Uterus (tissue), 4 donors: ENCODE measurements around the gene MYBBP1A. TPM values are rescaled to one million over a fixed set of nuclear protein-coding genes. Genes with fewer than 3 reads are reported as not detected.

Source experiments
- DNase-seq, 2 donors: peaks; one replicate each; pipeline ENCODE4 v3.0.0-alpha.2; 2019 to 2020
- H3K27ac ChIP-seq, 2 donors: fragments of 200-600 bp; sonication (generic); 1 replicate in 1 of 2; 2 replicates in 1 of 2; pipeline ENCODE4 v1.5.1; 2016 to 2018
- H3K27me3 ChIP-seq, 2 donors: fragments of 200-600 bp; sonication (generic); one replicate each; pipeline ENCODE4 v1.5.1; 2018 to 2019; ENCODE audit warnings: control low read depth in 1 of 2
- H3K36me3 ChIP-seq, 2 donors: fragments of 200-600 bp; sonication (generic); one replicate each; pipeline ENCODE4 v1.5.1; 2019; ENCODE audit warnings: control low read depth in 1 of 2
- H3K4me1 ChIP-seq, 2 donors: fragments of 200-600 bp; sonication (generic); one replicate each; pipeline ENCODE4 v1.5.1; 2018 to 2019; ENCODE audit warnings: control low read depth in 1 of 2
- H3K4me3 ChIP-seq, 2 donors: fragments of 200-600 bp; sonication (generic); 1 replicate in 1 of 2; 2 replicates in 1 of 2; pipeline ENCODE4 v1.5.1; 2018 to 2019; ENCODE audit warnings: mild to moderate bottlenecking in 1 of 2
- H3K9me3 ChIP-seq, 2 donors: fragments of 200-600 bp; sonication (generic); one replicate each; pipeline ENCODE4 v1.5.1; 2019; ENCODE audit warnings: control low read depth in 1 of 2
- CTCF ChIP-seq, 4 experiments: fragments of 200-600 bp in 2 of 4; fragments of 450-650 bp in 2 of 4; sonication (generic) in 2 of 4; IDR thresholded peaks; one replicate each; pipeline ENCODE4 v1.5.1; 2016 to 2019; ENCODE audit warnings: antibody characterized with exemption in 4 of 4, mild to moderate bottlenecking in 2 of 4, moderate library complexity in 1 of 4
- POLR2A ChIP-seq, 2 donors: fragments of 450-650 bp; IDR thresholded peaks; one replicate each; pipeline ENCODE4 v1.6.1; 2016; ENCODE audit warnings: antibody characterized with exemption in 2 of 2, mild to moderate bottlenecking in 1 of 2, moderate library complexity in 1 of 2
- intact Hi-C: fragments of 100-400 bp; cut with DNase I; formaldehyde crosslinking; loops from one replicate; pipeline ENCODE4 v1.15.1; 2023; ENCODE audit warnings: low total_unique reads
- total RNA-seq, 4 donors: library from RNA; depleted of rRNA in 3 of 4; stranded (reverse); fragments of >200 nt in 3 of 4; gene quantifications; one replicate each; pipeline versions ENCODE4 v1.1.0 to v1.2.4, GENCODE V29; 2014 to 2023
- donor health status: DM: yes; HTN: yes; CAD: no.

Gene MYBBP1A
- total RNA-seq, 4 donors from 2014 or later: 10.9 to 64.7 (median 25.2) TPM

DNA sequence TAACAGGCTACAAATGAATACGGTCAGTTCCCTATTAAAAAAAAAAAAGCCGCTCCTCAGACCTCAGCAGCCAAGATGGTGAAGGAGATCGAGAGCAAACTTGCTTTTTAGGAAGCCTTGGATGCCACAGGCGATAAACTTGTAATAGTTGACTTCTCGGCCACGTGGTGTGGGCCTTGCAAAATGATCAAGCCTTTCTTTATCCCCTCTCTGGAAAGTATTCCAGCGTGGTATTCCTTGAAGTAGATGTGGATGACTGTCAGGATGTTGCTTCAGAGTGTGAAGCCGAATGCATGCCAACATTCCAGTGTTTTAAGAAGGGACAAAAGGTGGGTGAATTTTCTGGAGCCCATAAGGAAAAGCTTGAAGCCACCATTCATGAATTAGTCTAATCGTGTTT lies 16.9 kb upstream of the MYBBP1A start:
- H3K27me3 ChIP-seq: no peaks in the 10 kb centered on the region
- no peaks in the 10 kb centered on the region for H3K4me1 ChIP-seq
- H3K4me3 ChIP-seq: no peak overlapping the region
- intact Hi-C loops: no loop called here
- no peak for TF ChIP-seq CTCF (IDR thresholded peaks at IDR 0.05)
- TF ChIP-seq POLR2A (IDR thresholded peaks at IDR 0.05): no peak
- no peak overlapping the region for H3K27ac ChIP-seq
- H3K9me3 ChIP-seq: no peaks in the 10 kb centered on the region
- H3K36me3 ChIP-seq: no peaks in the 10 kb centered on the region
- DNase-seq: no peak

- Histone ChIP-seq H3K36me3 (no peaks in the 10 kb centered on the region), H3K27ac (no peak overlapping the region), H3K4me3 (no peak overlapping the region), H3K4me1 (no peaks in the 10 kb centered on the region), H3K9me3 (no peaks in the 10 kb centered on the region), H3K27me3 (no peaks in the 10 kb centered on the region)
- no peak for DNase-seq
- intact Hi-C loops: no loop called here
- TF ChIP-seq CTCF (IDR thresholded peaks at IDR 0.05): no peak
- TF ChIP-seq POLR2A (IDR thresholded peaks at IDR 0.05): no peak
These were observed 14.4 kb upstream of the MYBBP1A start for GRCh38 chr17:4569591-4569990.

DNA sequence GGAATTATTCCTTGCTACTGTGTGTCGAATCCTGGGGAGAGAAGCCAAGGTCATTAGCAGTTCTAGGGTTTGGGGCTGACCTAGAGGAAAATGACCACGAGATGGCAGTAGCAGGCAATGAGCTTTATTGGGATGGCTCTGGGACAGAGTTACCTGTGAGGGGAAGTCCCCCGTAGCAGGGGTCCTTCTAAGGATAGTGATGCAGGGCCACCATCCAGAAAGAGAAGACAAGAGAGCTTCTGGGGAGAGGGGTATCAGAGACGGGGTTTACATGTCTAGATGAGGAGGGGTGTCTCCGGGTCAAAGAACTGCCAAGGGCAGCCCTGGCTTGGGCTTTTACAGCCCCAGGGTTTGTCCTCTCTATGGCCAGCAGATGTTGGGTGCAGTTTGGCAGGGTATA lies 11.6 kb upstream of the MYBBP1A start:
- Histone ChIP-seq H3K36me3 (no peaks in the 10 kb centered on the region), H3K27ac (no peak overlapping the region), H3K4me3 (no peak overlapping the region), H3K4me1 (no peaks in the 10 kb centered on the region), H3K27me3 (no peaks in the 10 kb centered on the region), H3K9me3 (no peaks in the 10 kb centered on the region)
- TF ChIP-seq CTCF (IDR thresholded peaks at IDR 0.05) (peak; percentile 48 to 72 (median 63)), POLR2A (IDR thresholded peaks at IDR 0.05) (no peak)
- peak in 1 of 2 donors; percentile 52 for DNase-seq
- intact Hi-C loops: no loop called here

DNA sequence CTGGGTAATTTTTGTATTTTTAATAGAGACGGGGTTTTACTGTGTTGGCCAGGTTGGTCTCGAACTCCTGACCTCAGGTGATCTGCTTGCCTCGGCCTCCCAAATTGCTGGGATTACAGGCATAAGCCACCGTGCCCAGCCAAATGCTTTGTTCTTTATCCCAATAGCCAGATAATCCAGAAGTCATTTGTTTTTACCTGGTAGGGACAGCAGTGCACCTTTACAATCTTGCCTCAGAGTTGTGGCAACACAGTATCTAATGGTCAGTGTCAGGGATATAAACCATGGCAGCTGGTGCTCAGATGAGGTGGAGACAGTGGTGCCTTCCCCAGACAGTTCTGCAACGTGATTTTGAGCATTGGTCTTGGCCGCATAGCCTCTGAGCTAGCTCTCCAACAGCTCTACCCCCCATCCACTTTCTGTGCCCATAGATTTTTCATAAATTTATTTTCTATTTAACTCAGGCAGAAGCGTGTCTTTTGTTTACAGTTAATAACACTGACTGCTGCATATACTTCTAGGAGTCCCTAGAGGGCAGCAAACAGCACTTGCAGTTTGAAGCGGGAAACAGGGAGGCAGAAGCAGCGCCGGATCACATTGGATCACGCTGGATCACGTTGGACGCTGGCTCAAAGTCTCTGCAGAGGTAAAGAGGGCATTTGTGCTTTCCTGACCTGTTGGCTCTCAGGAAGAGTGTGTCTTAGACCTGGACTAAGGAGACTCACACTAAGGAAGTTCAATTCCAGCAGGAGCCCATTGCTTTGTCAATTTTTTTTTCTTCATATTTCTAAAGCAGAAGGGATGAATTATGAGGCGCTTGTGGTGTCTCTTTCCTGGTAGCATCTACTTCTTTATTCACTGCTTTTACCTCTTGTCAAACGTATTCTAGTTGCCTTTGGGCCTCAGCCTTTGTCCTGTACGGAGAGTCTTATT lies 10.3 kb upstream of the MYBBP1A start:
- Histone ChIP-seq H3K27me3 (no peaks in the 10 kb centered on the region), H3K27ac (no peak overlapping the region), H3K9me3 (no peaks in the 10 kb centered on the region), H3K4me3 (no peak overlapping the region), H3K4me1 (no peaks in the 10 kb centered on the region), H3K36me3 (no peaks in the 10 kb centered on the region)
- TF ChIP-seq CTCF (IDR thresholded peaks at IDR 0.05): peak; percentile 68 to 87 (median 84)
- TF ChIP-seq POLR2A (IDR thresholded peaks at IDR 0.05): no peak
- peak; percentile 52 to 58 for DNase-seq
- intact Hi-C loops: no loop called here
